Measurements from ENCODE around the gene TMED8. TPM values are rescaled to one million over a fixed set of nuclear protein-coding genes. Genes with fewer than 3 reads are reported as not detected.

The TMED8 gene
- total and polyA plus RNA-seq, 2 donors (not counting 1 experiment from before 2014, with no cell fraction given), result 13.1 to 43.8 TPM

- H3K9me3 Mint-ChIP-seq (ENCODE audit: insufficient read depth), result no peaks in the 10 kb centered on the region
- intact Hi-C loops (cut with micrococcal nuclease), result loop anchor here (10.0 kb wide), 1 partner anchor 1340 kb away; the partner anchor contains the start of genes IFT43 and TGFB3
- no peak overlapping the region for H3K4me3 ChIP-seq (ENCODE audit: control extremely low read depth in 1 of 5, extremely low read depth in 1 of 5, insufficient read depth in 1 of 5, low read depth in 2 of 5, low read length in 4 of 5)
- TF ChIP-seq EZH2 (IDR thresholded peaks at IDR 0.05; ENCODE audit: borderline replicate concordance, insufficient read depth, low read depth, low read length, poor library complexity, severe bottlenecking), result no peak
- TF ChIP-seq CTCF (IDR thresholded peaks at IDR 0.05), result no peak
- no peak overlapping the region for H3K4me3 Mint-ChIP-seq
- ChIA-PET CTCF (interaction anchor here (1.0 to 1.5 kb wide), 2 partner anchors 9 to 10 kb away, joined by 3 to 4 read pairs; no protein-coding TSS in a partner anchor), POLR2A (no interaction called here)
- no peak overlapping the region for H3K9ac ChIP-seq (ENCODE audit: low read length)
- no peaks in the 10 kb centered on the region for H4K20me1 ChIP-seq (ENCODE audit: control insufficient read depth, insufficient read depth, low read length, poor library complexity, severe bottlenecking)
- H3K79me2 ChIP-seq (ENCODE audit: control insufficient read depth, insufficient read depth, low read length), result peaks cover 13% of the 10 kb centered on the region
- no peak overlapping the region for H2AFZ ChIP-seq (ENCODE audit: insufficient read depth, low read depth, low read length, poor library complexity, severe bottlenecking)
- ATAC-seq (ENCODE audit: low read depth) (no peak), DNase-seq (no peak)
- 100% methylated on average over 2 of the region's 11 CpGs for WGBS (ENCODE audit: insufficient coverage)
- H3K4me1 ChIP-seq (ENCODE audit: control insufficient read depth in 2 of 2, insufficient read depth in 2 of 2, low read length in 2 of 2), result peaks cover 7 to 10% of the 10 kb centered on the region in 2 donors
- no peaks in the 10 kb centered on the region for H3K27me3 ChIP-seq (replicated peaks in 1 of 4; ENCODE audit: control extremely low read depth in 1 of 4, control insufficient read depth in 3 of 4, insufficient read depth in 4 of 4, low read length in 3 of 4)
- no peak overlapping the region for H3K27ac ChIP-seq (ENCODE audit: low read length in 2 of 2)
- H3K27me3 Mint-ChIP-seq, result no peaks in the 10 kb centered on the region
- no peak overlapping the region for H3K27ac Mint-ChIP-seq
- peaks cover 9% of the 10 kb centered on the region for H3K4me1 Mint-ChIP-seq
- no peaks in the 10 kb centered on the region for H3K9me3 ChIP-seq (ENCODE audit: control extremely low read depth in 1 of 3, control insufficient read depth in 2 of 3, insufficient read depth in 1 of 3, low read length in 2 of 3)
- H3K4me2 ChIP-seq (replicated peaks; ENCODE audit: low read depth, low read length, poor library complexity, severe bottlenecking), result no peak overlapping the region
- no peaks in the 10 kb centered on the region for H3K36me3 ChIP-seq (replicated peaks in 1 of 2; ENCODE audit: control extremely low read depth in 1 of 2, control insufficient read depth in 1 of 2, extremely low read depth in 1 of 2, insufficient read depth in 2 of 2, low read length in 1 of 2)
These were observed 51.8 kb downstream of the TMED8 start for GRCh38 chr14:77324816-77325745.

- Histone ChIP-seq H4K20me1 (ENCODE audit: control insufficient read depth, insufficient read depth, low read length, poor library complexity, severe bottlenecking) (no peaks in the 10 kb centered on the region), H3K4me1 (ENCODE audit: control insufficient read depth in 2 of 2, insufficient read depth in 2 of 2, low read length in 2 of 2) (peaks cover 10 to 16% of the 10 kb centered on the region in 2 donors), H3K4me3 (ENCODE audit: control extremely low read depth in 1 of 5, extremely low read depth in 1 of 5, insufficient read depth in 1 of 5, low read depth in 2 of 5, low read length in 4 of 5) (no peak overlapping the region), H2AFZ (ENCODE audit: insufficient read depth, low read depth, low read length, poor library complexity, severe bottlenecking) (no peak overlapping the region), H3K27ac (ENCODE audit: low read length in 2 of 2) (no peak overlapping the region), H3K4me2 (replicated peaks; ENCODE audit: low read depth, low read length, poor library complexity, severe bottlenecking) (no peak overlapping the region), H3K9ac (ENCODE audit: low read length) (no peak overlapping the region), H3K9me3 (ENCODE audit: control extremely low read depth in 1 of 3, control insufficient read depth in 2 of 3, insufficient read depth in 1 of 3, low read length in 2 of 3) (no peaks in the 10 kb centered on the region), H3K36me3 (replicated peaks in 1 of 2; ENCODE audit: control extremely low read depth in 1 of 2, control insufficient read depth in 1 of 2, extremely low read depth in 1 of 2, insufficient read depth in 2 of 2, low read length in 1 of 2) (no peaks in the 10 kb centered on the region), H3K27me3 (replicated peaks in 1 of 4; ENCODE audit: control extremely low read depth in 1 of 4, control insufficient read depth in 3 of 4, insufficient read depth in 4 of 4, low read length in 3 of 4) (no peaks in the 10 kb centered on the region), H3K79me2 (ENCODE audit: control insufficient read depth, insufficient read depth, low read length) (peaks cover 15% of the 10 kb centered on the region)
- TF ChIP-seq EZH2 (IDR thresholded peaks at IDR 0.05; ENCODE audit: borderline replicate concordance, insufficient read depth, low read depth, low read length, poor library complexity, severe bottlenecking), result no peak
- TF ChIP-seq CTCF (IDR thresholded peaks at IDR 0.05), result no peak
- intact Hi-C loops (cut with micrococcal nuclease), result loop anchor here (10.0 kb wide), 1 partner anchor 1339 kb away; the partner anchor contains the start of genes IFT43 and TGFB3
- DNase-seq, result no peak
- ChIA-PET CTCF (interaction anchor here (1.0 kb wide), 1 partner anchor 8 kb away, joined by 4 read pairs; no protein-coding TSS in a partner anchor), POLR2A (no interaction called here)
- no peaks in the 10 kb centered on the region for H3K27me3 Mint-ChIP-seq
- H3K9me3 Mint-ChIP-seq (ENCODE audit: insufficient read depth), result no peaks in the 10 kb centered on the region
- WGBS (ENCODE audit: insufficient coverage), result 100% methylated on average over 3 of the region's 3 CpGs
- ATAC-seq (ENCODE audit: low read depth), result no peak
- no peak overlapping the region for H3K4me3 Mint-ChIP-seq
- peaks cover 16% of the 10 kb centered on the region for H3K4me1 Mint-ChIP-seq
- no peak overlapping the region for H3K27ac Mint-ChIP-seq
These were observed 52.6 kb downstream of the TMED8 start for GRCh38 chr14:77324289-77324688.

All from B cell (primary cell).